WTC11 (cell line): ENCODE measurements around the gene ITPK1. TPM values are rescaled to one million over a fixed set of nuclear protein-coding genes. Genes with fewer than 3 reads are reported as not detected.

Experiments used
- ATAC-seq: fragments of 200-7000 bp; cut with Tn5 transposase; 2 replicates; pipeline ENCODE4 v1.10.0; 2021; ENCODE audit warnings: mild to moderate bottlenecking, moderate library complexity
- CTCF ChIA-PET: fragments of 300-600 bp; sonication (Branson Sonifier 250); formaldehyde crosslinking; loops from one replicate; lab custom pipeline; 2021; ENCODE audit warnings: antibody characterized with exemption; lab: Charles Lee
- POLR2A ChIA-PET: fragments of 350-600 bp; sonication (Branson Sonifier 250); formaldehyde crosslinking; loops from one replicate; lab custom pipeline; 2021; ENCODE audit warnings: antibody characterized with exemption; lab: Charles Lee
- DNase-seq: peaks from one replicate; pipeline ENCODE4 v3.0.0; 2021; ENCODE audit warnings: low spot score
- H3K27ac Mint-ChIP-seq: 2 replicates; pipeline ENCODE4 v1.8.0; 2021; ENCODE audit warnings: mixed read lengths
- H3K27me3 Mint-ChIP-seq: 2 replicates; pipeline ENCODE4 v1.8.0; 2021; ENCODE audit warnings: low read depth, mild to moderate bottlenecking, moderate library complexity, mixed read lengths
- H3K36me3 Mint-ChIP-seq: 2 replicates; pipeline ENCODE4 v1.8.0; 2021; ENCODE audit warnings: mixed read lengths
- H3K4me1 Mint-ChIP-seq: 2 replicates; pipeline ENCODE4 v1.8.0; 2022; ENCODE audit warnings: mixed read lengths
- H3K4me3 Mint-ChIP-seq: 2 replicates; pipeline ENCODE4 v1.8.0; 2021; ENCODE audit warnings: mild to moderate bottlenecking, moderate library complexity, mixed read lengths
- H3K9me3 Mint-ChIP-seq: 2 replicates; pipeline ENCODE4 v1.8.0; 2021; ENCODE audit warnings: mixed read lengths
- ATF3 ChIP-seq: sonication (generic); formaldehyde crosslinking; conservative IDR thresholded peaks from 2 replicates; pipeline ENCODE4 v1.8.1; 2022; ENCODE audit warnings: mild to moderate bottlenecking, missing genetic modification reagents
- CREM ChIP-seq: sonication (generic); formaldehyde crosslinking; IDR thresholded peaks from 2 replicates; pipeline ENCODE4 v1.8.1; 2022; ENCODE audit warnings: mild to moderate bottlenecking, missing genetic modification reagents, moderate library complexity
- CTCF ChIP-seq: fragments of 200-600 bp; IDR thresholded peaks from 2 replicates; pipeline ENCODE4 v1.8.0; 2022; ENCODE audit warnings: antibody characterized with exemption
- ERG ChIP-seq: fragments of 250-450 bp; sonication (Bioruptor Pico); IDR thresholded peaks from 2 replicates; pipeline ENCODE4 v1.8.0; 2021; ENCODE audit warnings: mild to moderate bottlenecking
- GTF2I ChIP-seq: fragments of 250-450 bp; sonication (Bioruptor Pico); conservative IDR thresholded peaks from 2 replicates; pipeline ENCODE4 v1.4.0; 2021; ENCODE audit warnings: mild to moderate bottlenecking
- IRF2 ChIP-seq: sonication (generic); formaldehyde crosslinking; IDR thresholded peaks from 2 replicates; pipeline ENCODE4 v1.8.0; 2022; ENCODE audit warnings: low read depth, missing genetic modification reagents, borderline replicate concordance
- JUN ChIP-seq: sonication (generic); formaldehyde crosslinking; IDR thresholded peaks from 2 replicates; pipeline ENCODE4 v1.8.0; 2023; ENCODE audit warnings: mild to moderate bottlenecking, missing genetic modification reagents
- MLX ChIP-seq: sonication (generic); formaldehyde crosslinking; IDR thresholded peaks from 2 replicates; pipeline ENCODE4 v1.8.1; 2023; ENCODE audit warnings: mild to moderate bottlenecking, missing genetic modification reagents, moderate library complexity
- MXD4 ChIP-seq: fragments of 250-450 bp; sonication (Bioruptor Pico); IDR thresholded peaks from 2 replicates; pipeline ENCODE4 v1.8.0; 2021; ENCODE audit warnings: mild to moderate bottlenecking, moderate library complexity, borderline replicate concordance
- NFE2L1 ChIP-seq: sonication (generic); formaldehyde crosslinking; IDR thresholded peaks from 2 replicates; pipeline ENCODE4 v1.8.1; 2023; ENCODE audit warnings: missing genetic modification reagents
- OVOL2 ChIP-seq: fragments of 250-450 bp; sonication (Bioruptor Pico); IDR thresholded peaks from 2 replicates; pipeline ENCODE4 v1.9.0; 2021; ENCODE audit warnings: mild to moderate bottlenecking, borderline replicate concordance
- PREB ChIP-seq: sonication (generic); formaldehyde crosslinking; IDR thresholded peaks from 2 replicates; pipeline ENCODE4 v1.8.1; 2022; ENCODE audit warnings: mild to moderate bottlenecking, missing genetic modification reagents, moderate library complexity, borderline replicate concordance
- TEAD1 ChIP-seq: sonication (generic); formaldehyde crosslinking; IDR thresholded peaks from 2 replicates; pipeline ENCODE4 v1.8.0; 2022; ENCODE audit warnings: mild to moderate bottlenecking, missing genetic modification reagents
- ZBTB43 ChIP-seq: sonication (generic); formaldehyde crosslinking; IDR thresholded peaks from 2 replicates; pipeline ENCODE4 v1.8.1; 2023; ENCODE audit warnings: mild to moderate bottlenecking, missing genetic modification reagents
- ZNF219 ChIP-seq: sonication (generic); formaldehyde crosslinking; IDR thresholded peaks from 2 replicates; pipeline ENCODE4 v1.8.0; 2023; ENCODE audit warnings: missing genetic modification reagents, mild to moderate bottlenecking, borderline replicate concordance
- ZNF317 ChIP-seq: sonication (generic); formaldehyde crosslinking; IDR thresholded peaks from 2 replicates; pipeline ENCODE4 v1.8.1; 2023; ENCODE audit warnings: low read depth, mild to moderate bottlenecking, moderate library complexity, missing genetic modification reagents, borderline replicate concordance
- ZNF425 ChIP-seq: fragments of 250-450 bp; sonication (Bioruptor Pico); conservative IDR thresholded peaks from 2 replicates; pipeline ENCODE4 v1.9.0; 2021; ENCODE audit warnings: mild to moderate bottlenecking
- total RNA-seq: library from RNA; stranded (reverse); gene quantifications from 3 replicates; pipeline ENCODE4 v1.2.3, GENCODE V29; 2021

ITPK1 gene
- total RNA-seq, 1 experiment from 2014 or later: 144 TPM

- TF ChIP-seq CREM (CRISPR knock-in tag): no peak
- no peak for TF ChIP-seq ZNF219 (CRISPR knock-in tag)
- no peak for TF ChIP-seq ZBTB43 (CRISPR knock-in tag)
- no peak for TF ChIP-seq ZNF317 (CRISPR knock-in tag)
- no peak for TF ChIP-seq ATF3 (CRISPR knock-in tag)
- no peak for TF ChIP-seq CTCF
Observed at GRCh38 chr14:93029911-93030508, 85.7 kb downstream of the ITPK1 start (continued).

GRCh38 chr14:93029417-93029816 lies 86.3 kb downstream of the ITPK1 start:
- DNase-seq (no peak), ATAC-seq (no peak)
- Mint-ChIP-seq H3K36me3 (no peaks in the 10 kb centered on the region), H3K4me1 (peaks cover 60% of the 10 kb centered on the region), H3K9me3 (no peaks in the 10 kb centered on the region), H3K4me3 (no peak overlapping the region), H3K27me3 (no peaks in the 10 kb centered on the region), H3K27ac (no peak overlapping the region)
- TF ChIP-seq MLX (CRISPR knock-in tag) (no peak), IRF2 (CRISPR knock-in tag) (no peak), TEAD1 (CRISPR knock-in tag) (no peak), ERG (no peak), JUN (no peak), ZNF425 (CRISPR knock-in tag) (no peak), CREM (CRISPR knock-in tag) (no peak), PREB (CRISPR knock-in tag) (no peak)
- CTCF ChIA-PET: interaction anchor here (0.8 kb wide), 1 partner anchor 77 kb away, joined by 3 read pairs; no protein-coding TSS in a partner anchor
- POLR2A ChIA-PET: no interaction called here

- no peak for DNase-seq
- ChIA-PET CTCF (interaction anchor here (0.8 kb wide), 1 partner anchor 77 kb away, joined by 3 read pairs; no protein-coding TSS in a partner anchor), POLR2A (no interaction called here)
- no peak for ATAC-seq
- Mint-ChIP-seq H3K9me3 (no peaks in the 10 kb centered on the region), H3K36me3 (no peaks in the 10 kb centered on the region), H3K4me3 (no peak overlapping the region), H3K27me3 (no peaks in the 10 kb centered on the region), H3K27ac (no peak overlapping the region), H3K4me1 (peaks cover 58% of the 10 kb centered on the region)
- TF ChIP-seq GTF2I (CRISPR knock-in tag): no peak
- no peak for TF ChIP-seq MXD4 (CRISPR knock-in tag)
- TF ChIP-seq OVOL2: no peak
- no peak for TF ChIP-seq NFE2L1 (CRISPR knock-in tag)
Observed at GRCh38 chr14:93028724-93029076, 87.0 kb downstream of the ITPK1 start.
